ENCODE data around the gene E4F1. TPM values are rescaled to one million over a fixed set of nuclear protein-coding genes. Genes with fewer than 3 reads are reported as not detected.

E4F1 gene
- total and polyA plus RNA-seq, 2 of the 13 experiments (the other 11 are each of a cell fraction or from before 2014, with no cell fraction given): 13.8 to 19.5 TPM

DNA sequence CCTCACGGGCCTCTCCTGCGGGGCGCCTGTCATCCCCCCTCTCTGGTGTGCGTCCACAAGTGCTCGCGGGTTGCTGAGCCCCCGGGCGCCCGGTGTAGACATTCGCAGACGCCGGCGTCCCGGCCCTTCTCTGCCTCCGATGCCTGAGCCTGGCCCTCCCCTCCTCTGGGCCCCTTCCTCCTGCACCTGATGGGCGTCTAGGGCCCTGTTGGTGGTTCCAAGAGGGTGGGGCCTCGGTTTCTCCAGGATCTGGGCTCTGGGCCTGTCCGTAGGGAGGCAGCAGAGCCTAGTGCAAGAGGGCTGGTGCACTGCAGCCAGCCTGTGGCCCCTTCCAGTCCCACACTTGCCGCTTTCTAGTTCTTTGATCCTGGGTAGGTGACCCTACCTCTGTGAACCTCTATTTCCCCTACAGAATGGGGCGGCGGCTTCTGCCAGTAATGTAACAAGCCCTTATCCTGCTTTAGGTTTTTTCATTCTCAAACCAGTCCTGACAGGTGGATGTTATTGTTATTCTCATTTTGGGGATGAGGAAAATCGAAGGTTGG lies 623 bp downstream of the E4F1 start:
- POLR2A ChIA-PET: interaction anchor here (1.8 to 2.6 kb wide), 2 partner anchors 10 to 27 kb away, joined by 9 to 14 read pairs; partner anchors contain the start of genes ECI1 and PGP
- in situ Hi-C loops (cut with HindIII; ENCODE audit: extremely low pct_ligation_motif_present, low pct_unique_long_range_greater_than_20kb) (no loop called here), intact Hi-C loops (cut with micrococcal nuclease; ENCODE audit: unreplicated experiment) (no loop called here)
- H3K4me2 ChIP-seq (ENCODE audit: low read depth, low read length): peak overlapping the region; percentile 79
- peaks cover 46% of the 10 kb centered on the region for H3K4me1 ChIP-seq (ENCODE audit: insufficient read depth, low read length)
- FAIRE-seq (peak; percentile 23), DNase-seq (ENCODE audit: low spot score) (peak; percentile 45), ATAC-seq (peak; percentile 56)
- no peaks in the 10 kb centered on the region for H3K9me3 ChIP-seq (ENCODE audit: low read length)
- H3K79me2 ChIP-seq (ENCODE audit: insufficient read depth, low read length): peaks cover 18% of the 10 kb centered on the region
- H4K20me1 ChIP-seq (ENCODE audit: insufficient read depth, low read length): peaks cover 11% of the 10 kb centered on the region
- H2AFZ ChIP-seq (ENCODE audit: low read length): no peak overlapping the region
- TSS peak; percentile 82 for BruUV-seq (replicated peaks)
- WGBS (ENCODE audit: low lambda C conversion rate): 11% methylated on average over 4 of the region's 22 CpGs
- H3K9ac ChIP-seq (ENCODE audit: insufficient read depth, low read depth, low read length): peak overlapping the region; percentile 89
- no peaks in the 10 kb centered on the region for H3K27me3 ChIP-seq (ENCODE audit: control insufficient read depth in 1 of 2, insufficient read depth in 2 of 2, low read length in 2 of 2)
- peaks cover 7 to 12% of the 10 kb centered on the region in 2 experiments; a peak in 3 of 5 replicates for H3K36me3 ChIP-seq (replicated peaks in 1 of 2; ENCODE audit: control insufficient read depth in 1 of 2, insufficient read depth in 2 of 2, low read length in 2 of 2)
- H3K4me3 ChIP-seq (replicated peaks in 1 of 3; ENCODE audit: insufficient read depth in 1 of 3, low read depth in 2 of 3, low read length in 3 of 3): peak overlapping the region; percentile 78 to 95 (median 79)
- H3K27ac ChIP-seq (ENCODE audit: extremely low read length, insufficient read depth, low read length): peak overlapping the region; percentile 80
- CTCF ChIA-PET (ENCODE audit: low intra/inter-chr PET ratio, low total read pairs): no interaction called here
- TF ChIP-seq DNMT3B (CRISPR knock-in tag; conservative IDR thresholded peaks at IDR 0.05): no peak
- TF ChIP-seq ZNF562 (CRISPR knock-in tag; IDR thresholded peaks at IDR 0.05; ENCODE audit: borderline replicate concordance): no peak
- no peak for TF ChIP-seq ZKSCAN1 (IDR thresholded peaks at IDR 0.05; ENCODE audit: low read length)
- no peak for TF ChIP-seq ZFP41 (CRISPR knock-in tag; IDR thresholded peaks at IDR 0.05; ENCODE audit: borderline replicate concordance)
- no peak for TF ChIP-seq KDM1A (CRISPR knock-in tag; IDR thresholded peaks at IDR 0.05)
- 0 out of 2 replicates have a peak, but pooled peaks have one; percentile 81 for TF ChIP-seq ZSCAN20 (CRISPR knock-in tag; IDR thresholded peaks at IDR 0.05; ENCODE audit: borderline replicate concordance)
- no peak for TF ChIP-seq ZNF543 (CRISPR knock-in tag; IDR thresholded peaks at IDR 0.05)
- no peak for TF ChIP-seq TOE1 (CRISPR knock-in tag; IDR thresholded peaks at IDR 0.05)
- TF ChIP-seq ZNF143 (CRISPR knock-in tag; IDR thresholded peaks at IDR 0.05): no peak
- 0 out of 2 replicates have a peak, but pooled peaks have one; percentile 10 for TF ChIP-seq BCL6 (CRISPR knock-in tag; IDR thresholded peaks at IDR 0.05)
- no peak for TF ChIP-seq ZBTB7B (CRISPR knock-in tag; IDR thresholded peaks at IDR 0.05)
- TF ChIP-seq HMGXB4 (CRISPR knock-in tag; IDR thresholded peaks at IDR 0.05; ENCODE audit: borderline replicate concordance in 1 of 2, low read depth in 1 of 2): 0 out of 4 replicates have a peak, but pooled peaks of 1 of the 2 experiments have one; percentile 33
- 0 out of 2 replicates have a peak, but pooled peaks have one; percentile 1 for TF ChIP-seq ZNF232 (CRISPR knock-in tag; IDR thresholded peaks at IDR 0.05; ENCODE audit: borderline replicate concordance)
- no peak for TF ChIP-seq ZSCAN30 (CRISPR knock-in tag; IDR thresholded peaks at IDR 0.05)
- no peak for TF ChIP-seq ATRX (CRISPR knock-in tag; IDR thresholded peaks at IDR 0.05; ENCODE audit: borderline replicate concordance)
- TF ChIP-seq RAD51 (IDR thresholded peaks at IDR 0.05; ENCODE audit: borderline replicate concordance): no peak
- 0 out of 2 replicates have a peak, but pooled peaks have one; percentile 5 for TF ChIP-seq DMAP1 (CRISPR knock-in tag; IDR thresholded peaks at IDR 0.05)
- TF ChIP-seq HHEX (CRISPR knock-in tag; IDR thresholded peaks at IDR 0.05): no peak
- peak; percentile 55 for TF ChIP-seq STAG1 (CRISPR knock-in tag; IDR thresholded peaks at IDR 0.05)
- no peak for TF ChIP-seq FOXK2 (IDR thresholded peaks at IDR 0.05)
- no peak for TF ChIP-seq PAX8 (CRISPR knock-in tag; IDR thresholded peaks at IDR 0.05; ENCODE audit: borderline replicate concordance)
- TF ChIP-seq MIER2 (CRISPR knock-in tag; IDR thresholded peaks at IDR 0.05): no peak
- TF ChIP-seq TOPORS (CRISPR knock-in tag; IDR thresholded peaks at IDR 0.05): no peak
- TF ChIP-seq ATAD3A (CRISPR knock-in tag; IDR thresholded peaks at IDR 0.05): no peak
- no peak for TF ChIP-seq THAP8 (CRISPR knock-in tag; IDR thresholded peaks at IDR 0.05; ENCODE audit: borderline replicate concordance)
- TF ChIP-seq ZNF792 (CRISPR knock-in tag; IDR thresholded peaks at IDR 0.05): no peak
- no peak for TF ChIP-seq ZIK1 (CRISPR knock-in tag; IDR thresholded peaks at IDR 0.05; ENCODE audit: borderline replicate concordance, low read depth)
- TF ChIP-seq AKAP8 (CRISPR knock-in tag; IDR thresholded peaks at IDR 0.05): no peak
